GM12878 (cell line): ENCODE data around the gene RAB34. TPM values are rescaled to one million over a fixed set of nuclear protein-coding genes. Genes with fewer than 3 reads are reported as not detected.

Experiments
- CUX1 ChIP-seq: IDR thresholded peaks from 2 replicates; pipeline ENCODE4 v1.6.1; 2012; ENCODE audit warnings: improper control_type of control experiment, low read depth, low read length; ENCODE audit not compliant: insufficient replicate concordance
- EGR1 ChIP-seq, 2 experiments: IDR thresholded peaks; 1 replicate in 1 of 2; 2 replicates in 1 of 2; pipeline ENCODE4 v1.6.1; 2011 to 2012; ENCODE audit warnings: low read depth in 2 of 2, low read length in 2 of 2, borderline replicate concordance in 1 of 2, mild to moderate bottlenecking in 1 of 2, moderate library complexity in 1 of 2
- MLLT1 ChIP-seq: fragments of 450-650 bp; IDR thresholded peaks from 2 replicates; pipeline ENCODE4 v1.6.1; 2016; ENCODE audit warnings: mild to moderate bottlenecking
- MXI1 ChIP-seq: fragments of 150-350 bp; IDR thresholded peaks from 2 replicates; pipeline ENCODE4 v1.6.1; 2011; ENCODE audit warnings: low read depth, mild to moderate bottlenecking, inconsistent platforms, low read length, improper control_type of control experiment
- PAX8 ChIP-seq: fragments of 450-650 bp; IDR thresholded peaks from 2 replicates; pipeline ENCODE4 v1.6.1; 2017; ENCODE audit warnings: mild to moderate bottlenecking, moderate library complexity
- RAD21 ChIP-seq: IDR thresholded peaks from 2 replicates; pipeline ENCODE4 v1.6.1; 2011; ENCODE audit warnings: mild to moderate bottlenecking, low read depth, low read length, moderate library complexity; ENCODE audit not compliant: insufficient read depth
- RELB ChIP-seq: fragments of 450-650 bp; IDR thresholded peaks from 2 replicates; pipeline ENCODE4 v1.6.1; 2017; ENCODE audit warnings: low read depth, mild to moderate bottlenecking, moderate library complexity
- SIN3A ChIP-seq: IDR thresholded peaks from 2 replicates; pipeline ENCODE4 v1.6.1; 2012; ENCODE audit warnings: low read depth, low read length, improper control_type of control experiment
- SP1 ChIP-seq: IDR thresholded peaks from one replicate; pipeline ENCODE4 v1.6.1; 2011; ENCODE audit warnings: low read depth, low read length
- TCF7 ChIP-seq: IDR thresholded peaks from 2 replicates; pipeline ENCODE4 v1.6.1; 2014; ENCODE audit warnings: antibody characterized with exemption, borderline replicate concordance
- ZZZ3 ChIP-seq: IDR thresholded peaks from 2 replicates; pipeline ENCODE4 v1.6.1; 2011; ENCODE audit warnings: low read depth; ENCODE audit not compliant: control insufficient read depth, insufficient read length
- polyA plus RNA-seq, 11 experiments: library from polyadenylated mRNA; depleted of rRNA in 4 of 11; unstranded in 6 of 11; stranded (reverse) in 5 of 11; fragments of >200 nt; fragmentation: Nextera tagmentation in 4 of 11; fragmentation: Illumina TruSeq in 1 of 11; extraction: Ambion mirVana in 4 of 11; extraction: Trizol in 1 of 11; gene quantifications; 1 replicate in 1 of 11; 2 replicates in 10 of 11; pipeline versions ENCODE4 v1.2.1 to v1.2.3, GENCODE V29; 2011 to 2016; ENCODE audit warnings: inconsistent platforms in 2 of 11, missing spikeins in 2 of 11, low read depth in 1 of 11
- total RNA-seq, 4 experiments: library from RNA; depleted of rRNA in 3 of 4; stranded (reverse); fragments of >200 nt in 3 of 4; fragmentation: Illumina TruSeq in 1 of 4; extraction: Trizol in 1 of 4; gene quantifications; 2 replicates each; pipeline versions ENCODE4 v1.2.1 to v1.2.3, GENCODE V29; 2013 to 2021
- TF ChIP-seq, protein P1 (sequence below): IDR thresholded peaks from 2 replicates; pipeline ENCODE4 v1.6.1; 2012; ENCODE audit warnings: mild to moderate bottlenecking, low read depth, low read length
- TF ChIP-seq, protein P2 (sequence below): fragments of 450-650 bp; IDR thresholded peaks from 2 replicates; pipeline ENCODE4 v1.6.1; 2017; ENCODE audit warnings: mild to moderate bottlenecking, low read depth, inconsistent platforms; ENCODE audit not compliant: poor library complexity, severe bottlenecking

RAB34 gene
- total and polyA plus RNA-seq, 10 of the 15 experiments (the other 5 are each of a cell fraction or from before 2014, with no cell fraction given), result 0.37 to 46.4 (median 32.8) TPM

GRCh38 chr17:28728364-28729200 is 10.9 kb upstream of the RAB34 start, which contains the start of gene NEK8 (continued):
- TF ChIP-seq, protein P1, sequence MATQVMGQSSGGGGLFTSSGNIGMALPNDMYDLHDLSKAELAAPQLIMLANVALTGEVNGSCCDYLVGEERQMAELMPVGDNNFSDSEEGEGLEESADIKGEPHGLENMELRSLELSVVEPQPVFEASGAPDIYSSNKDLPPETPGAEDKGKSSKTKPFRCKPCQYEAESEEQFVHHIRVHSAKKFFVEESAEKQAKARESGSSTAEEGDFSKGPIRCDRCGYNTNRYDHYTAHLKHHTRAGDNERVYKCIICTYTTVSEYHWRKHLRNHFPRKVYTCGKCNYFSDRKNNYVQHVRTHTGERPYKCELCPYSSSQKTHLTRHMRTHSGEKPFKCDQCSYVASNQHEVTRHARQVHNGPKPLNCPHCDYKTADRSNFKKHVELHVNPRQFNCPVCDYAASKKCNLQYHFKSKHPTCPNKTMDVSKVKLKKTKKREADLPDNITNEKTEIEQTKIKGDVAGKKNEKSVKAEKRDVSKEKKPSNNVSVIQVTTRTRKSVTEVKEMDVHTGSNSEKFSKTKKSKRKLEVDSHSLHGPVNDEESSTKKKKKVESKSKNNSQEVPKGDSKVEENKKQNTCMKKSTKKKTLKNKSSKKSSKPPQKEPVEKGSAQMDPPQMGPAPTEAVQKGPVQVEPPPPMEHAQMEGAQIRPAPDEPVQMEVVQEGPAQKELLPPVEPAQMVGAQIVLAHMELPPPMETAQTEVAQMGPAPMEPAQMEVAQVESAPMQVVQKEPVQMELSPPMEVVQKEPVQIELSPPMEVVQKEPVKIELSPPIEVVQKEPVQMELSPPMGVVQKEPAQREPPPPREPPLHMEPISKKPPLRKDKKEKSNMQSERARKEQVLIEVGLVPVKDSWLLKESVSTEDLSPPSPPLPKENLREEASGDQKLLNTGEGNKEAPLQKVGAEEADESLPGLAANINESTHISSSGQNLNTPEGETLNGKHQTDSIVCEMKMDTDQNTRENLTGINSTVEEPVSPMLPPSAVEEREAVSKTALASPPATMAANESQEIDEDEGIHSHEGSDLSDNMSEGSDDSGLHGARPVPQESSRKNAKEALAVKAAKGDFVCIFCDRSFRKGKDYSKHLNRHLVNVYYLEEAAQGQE, result no peak
- peak; percentile 51; the same call in 1 of the 2 replicates for TF ChIP-seq RELB
- TF ChIP-seq ZZZ3, result no peak
- TF ChIP-seq, protein P2, sequence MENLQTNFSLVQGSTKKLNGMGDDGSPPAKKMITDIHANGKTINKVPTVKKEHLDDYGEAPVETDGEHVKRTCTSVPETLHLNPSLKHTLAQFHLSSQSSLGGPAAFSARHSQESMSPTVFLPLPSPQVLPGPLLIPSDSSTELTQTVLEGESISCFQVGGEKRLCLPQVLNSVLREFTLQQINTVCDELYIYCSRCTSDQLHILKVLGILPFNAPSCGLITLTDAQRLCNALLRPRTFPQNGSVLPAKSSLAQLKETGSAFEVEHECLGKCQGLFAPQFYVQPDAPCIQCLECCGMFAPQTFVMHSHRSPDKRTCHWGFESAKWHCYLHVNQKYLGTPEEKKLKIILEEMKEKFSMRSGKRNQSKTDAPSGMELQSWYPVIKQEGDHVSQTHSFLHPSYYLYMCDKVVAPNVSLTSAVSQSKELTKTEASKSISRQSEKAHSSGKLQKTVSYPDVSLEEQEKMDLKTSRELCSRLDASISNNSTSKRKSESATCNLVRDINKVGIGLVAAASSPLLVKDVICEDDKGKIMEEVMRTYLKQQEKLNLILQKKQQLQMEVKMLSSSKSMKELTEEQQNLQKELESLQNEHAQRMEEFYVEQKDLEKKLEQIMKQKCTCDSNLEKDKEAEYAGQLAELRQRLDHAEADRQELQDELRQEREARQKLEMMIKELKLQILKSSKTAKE, result no peak
- TF ChIP-seq MLLT1, result peak; percentile 74
- TF ChIP-seq RAD21, result no peak
- peak; percentile 61 for TF ChIP-seq SP1
- no peak for TF ChIP-seq PAX8
- TF ChIP-seq TCF7, result peak; percentile 40; the same call in 1 of the 2 replicates
- TF ChIP-seq EGR1 (IDR thresholded peaks at IDR 0.05; ENCODE audit: borderline replicate concordance in 1 of 2, low read depth in 2 of 2, low read length in 2 of 2), result no peak
- no peak for TF ChIP-seq CUX1
- TF ChIP-seq MXI1, result 0 out of 2 replicates have a peak, but pooled peaks have one; percentile 49
- TF ChIP-seq SIN3A, result no peak; the same call in 1 of the 2 replicates
